GM12874 (cell line): Measurements from ENCODE around the gene SPEN.

Experiments used
- CTCF ChIP-seq: IDR thresholded peaks from 2 replicates; pipeline ENCODE4 v1.5.1; 2011; ENCODE audit warnings: low read depth, mild to moderate bottlenecking, control low read depth, low read length, moderate library complexity; ENCODE audit not compliant: insufficient read depth

SPEN gene

GRCh38 chr1:15858069-15858670 lies 10.7 kb downstream of the SPEN start:
- TF ChIP-seq CTCF: no peak

- TF ChIP-seq CTCF: no peak
Observed at GRCh38 chr1:15858672-15859372, 11.3 kb downstream of the SPEN start.

GRCh38 chr1:15863156-15863901 lies 15.8 kb downstream of the SPEN start:
- TF ChIP-seq CTCF: no peak

- TF ChIP-seq CTCF: no peak
Observed at GRCh38 chr1:15866721-15867201, 19.3 kb downstream of the SPEN start.

DNA sequence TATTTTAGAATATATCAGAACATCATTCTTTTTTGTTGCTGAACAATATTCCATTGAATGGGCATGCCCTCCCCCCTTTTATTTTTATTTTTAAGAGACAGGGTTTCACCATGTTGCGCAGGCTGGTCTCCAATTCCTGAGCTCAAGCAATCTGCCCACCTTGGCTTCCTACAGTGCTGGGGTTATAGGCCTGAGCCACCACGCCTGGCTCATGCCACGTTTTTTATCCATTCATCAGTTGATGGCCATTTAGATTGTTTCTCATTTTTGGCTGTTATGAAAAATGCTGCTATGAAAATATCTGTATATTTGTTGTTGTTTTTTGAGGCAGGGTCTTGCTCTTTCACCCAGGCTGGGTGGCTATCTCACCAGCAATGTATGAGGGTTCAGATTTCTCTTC lies 19.8 kb downstream of the SPEN start:
- TF ChIP-seq CTCF: no peak

DNA sequence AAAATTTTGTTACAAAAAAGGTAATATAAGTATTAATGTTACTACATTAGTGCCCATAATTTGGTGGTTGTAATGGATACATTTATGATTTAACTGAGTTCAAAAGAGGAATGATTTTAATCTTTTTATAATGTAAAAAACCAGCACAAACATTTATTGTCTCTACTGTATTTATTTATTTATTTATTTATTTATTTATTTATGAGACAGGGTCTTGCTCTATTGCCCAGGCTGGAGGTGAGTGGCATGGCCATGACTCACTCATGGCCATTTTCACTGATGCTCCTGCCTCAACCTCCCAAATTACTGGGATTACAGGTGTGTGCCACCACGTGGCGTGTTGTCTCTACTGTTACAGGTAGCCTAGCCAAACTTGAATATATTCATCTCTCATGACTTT lies 21.9 kb downstream of the SPEN start:
- TF ChIP-seq CTCF: no peak

DNA sequence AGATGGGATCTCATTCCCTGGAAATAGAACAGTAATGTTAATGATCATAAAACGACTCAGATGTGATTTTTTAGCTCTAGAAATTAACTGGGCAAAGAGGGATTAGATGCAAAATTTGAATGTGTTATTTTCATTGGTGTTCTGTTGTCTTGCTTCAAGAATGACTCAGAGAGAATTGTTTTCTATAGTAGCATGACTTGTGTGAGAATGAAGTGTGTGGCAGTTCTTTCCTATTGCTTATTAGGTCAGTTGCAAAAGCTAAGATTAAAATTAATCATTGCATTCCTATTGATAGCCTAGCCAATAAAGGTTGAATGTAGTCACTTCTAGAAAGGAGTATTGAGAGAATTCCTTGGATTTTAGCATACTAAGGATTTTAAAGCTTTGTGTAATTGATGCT lies 22.9 kb downstream of the SPEN start:
- TF ChIP-seq CTCF: no peak
